Measurements from ENCODE around the gene CCDC188.

DNA sequence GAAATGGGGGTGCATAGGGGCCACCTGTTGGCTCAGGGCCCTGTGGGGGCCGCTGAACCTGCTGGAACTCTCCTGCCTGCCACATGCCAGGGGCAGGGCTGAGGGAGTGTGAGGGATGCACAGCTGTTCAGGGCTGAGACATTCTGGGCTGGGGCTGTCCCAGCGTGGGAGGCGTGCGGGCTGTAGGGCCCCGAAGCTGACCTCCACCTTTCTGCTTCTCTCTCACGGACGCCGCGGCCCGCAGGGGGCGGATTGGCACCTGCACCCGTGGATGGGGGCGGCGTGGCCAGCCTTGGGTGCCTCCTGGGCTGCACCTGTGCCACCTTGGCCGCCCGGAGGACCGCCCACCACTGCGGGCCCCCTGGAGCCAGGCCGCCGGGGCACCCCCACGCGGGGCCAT is 4.1 kb downstream of the CCDC188 start:
- TF ChIP-seq, protein P1, sequence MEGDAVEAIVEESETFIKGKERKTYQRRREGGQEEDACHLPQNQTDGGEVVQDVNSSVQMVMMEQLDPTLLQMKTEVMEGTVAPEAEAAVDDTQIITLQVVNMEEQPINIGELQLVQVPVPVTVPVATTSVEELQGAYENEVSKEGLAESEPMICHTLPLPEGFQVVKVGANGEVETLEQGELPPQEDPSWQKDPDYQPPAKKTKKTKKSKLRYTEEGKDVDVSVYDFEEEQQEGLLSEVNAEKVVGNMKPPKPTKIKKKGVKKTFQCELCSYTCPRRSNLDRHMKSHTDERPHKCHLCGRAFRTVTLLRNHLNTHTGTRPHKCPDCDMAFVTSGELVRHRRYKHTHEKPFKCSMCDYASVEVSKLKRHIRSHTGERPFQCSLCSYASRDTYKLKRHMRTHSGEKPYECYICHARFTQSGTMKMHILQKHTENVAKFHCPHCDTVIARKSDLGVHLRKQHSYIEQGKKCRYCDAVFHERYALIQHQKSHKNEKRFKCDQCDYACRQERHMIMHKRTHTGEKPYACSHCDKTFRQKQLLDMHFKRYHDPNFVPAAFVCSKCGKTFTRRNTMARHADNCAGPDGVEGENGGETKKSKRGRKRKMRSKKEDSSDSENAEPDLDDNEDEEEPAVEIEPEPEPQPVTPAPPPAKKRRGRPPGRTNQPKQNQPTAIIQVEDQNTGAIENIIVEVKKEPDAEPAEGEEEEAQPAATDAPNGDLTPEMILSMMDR (conservative IDR thresholded peaks at IDR 0.05; ENCODE audit: low read length), result no peak
- no peak for TF ChIP-seq EZH2phosphoT487 (IDR thresholded peaks at IDR 0.05; ENCODE audit: borderline replicate concordance, low read depth, low read length)

Measured in OCI-LY7 (cell line).